HepG2 (cell line): ENCODE results near the gene TACO1. TPM values are rescaled to one million over a fixed set of nuclear protein-coding genes. Genes with fewer than 3 reads are reported as not detected.
A peak's percentile ranks its signal among the peaks of the same experiment; 100 is the strongest.

Source experiments
- ATF7-NPFF ChIP-seq: sonication (generic); formaldehyde crosslinking; IDR thresholded peaks from 2 replicates; pipeline ENCODE4 v1.8.1; 2023; ENCODE audit warnings: mild to moderate bottlenecking, low read depth, missing genetic modification reagents, moderate library complexity
- BRCA1 ChIP-seq: sonication (generic); formaldehyde crosslinking; IDR thresholded peaks from 2 replicates; pipeline ENCODE4 v1.4.0; 2020; ENCODE audit warnings: missing genetic modification reagents
- CENPT ChIP-seq: sonication (generic); formaldehyde crosslinking; IDR thresholded peaks from 2 replicates; pipeline ENCODE4 v1.8.0; 2022; ENCODE audit warnings: low read depth, mild to moderate bottlenecking, moderate library complexity, missing genetic modification reagents
- DPF2 ChIP-seq: sonication (generic); formaldehyde crosslinking; IDR thresholded peaks from 2 replicates; pipeline ENCODE4 v1.4.0; 2020; ENCODE audit warnings: mild to moderate bottlenecking, low read depth, missing genetic modification reagents, borderline replicate concordance
- HOXD1 ChIP-seq: sonication (generic); formaldehyde crosslinking; IDR thresholded peaks from 2 replicates; pipeline ENCODE4 v1.5.0; 2020; ENCODE audit warnings: missing genetic modification reagents
- KDM6A ChIP-seq: IDR thresholded peaks from 2 replicates; pipeline ENCODE4 v1.6.1; 2016; ENCODE audit warnings: low read depth
- MEIS2 ChIP-seq: sonication (generic); formaldehyde crosslinking; IDR thresholded peaks from 2 replicates; pipeline ENCODE4 v1.9.0; 2021; ENCODE audit warnings: mild to moderate bottlenecking, missing genetic modification reagents
- MIXL1 ChIP-seq: IDR thresholded peaks from 2 replicates; pipeline ENCODE4 v1.6.1; 2016
- MLLT10 ChIP-seq: sonication (generic); formaldehyde crosslinking; IDR thresholded peaks from 2 replicates; pipeline ENCODE4 v1.4.0; 2020; ENCODE audit warnings: missing genetic modification reagents
- MTERF4 ChIP-seq: sonication (generic); formaldehyde crosslinking; IDR thresholded peaks from 2 replicates; pipeline ENCODE4 v1.8.0; 2023; ENCODE audit warnings: mild to moderate bottlenecking, missing genetic modification reagents
- NFRKB ChIP-seq: fragments of 450-650 bp; IDR thresholded peaks from 2 replicates; pipeline ENCODE4 v1.6.1; 2017
- PAF1 ChIP-seq: IDR thresholded peaks from 2 replicates; pipeline ENCODE4 v1.6.1; 2016; ENCODE audit warnings: missing genetic modification reagents, missing compliant biosample characterization
- PLSCR1 ChIP-seq: sonication (generic); formaldehyde crosslinking; IDR thresholded peaks from 2 replicates; pipeline ENCODE4 v1.5.0; 2020; ENCODE audit warnings: missing genetic modification reagents, mild to moderate bottlenecking, borderline replicate concordance
- POLR2AphosphoS2 ChIP-seq: IDR thresholded peaks from 2 replicates; pipeline ENCODE4 v1.6.1; 2011; ENCODE audit warnings: low read depth, low read length, improper control_type of control experiment
- RFX5 ChIP-seq: IDR thresholded peaks from 2 replicates; pipeline ENCODE4 v1.6.1; 2011; ENCODE audit warnings: low read depth, low read length, improper control_type of control experiment
- RORA ChIP-seq: sonication (generic); formaldehyde crosslinking; IDR thresholded peaks from 2 replicates; pipeline ENCODE4 v1.5.0; 2020; ENCODE audit warnings: mild to moderate bottlenecking, missing genetic modification reagents, moderate library complexity
- TRIM24 ChIP-seq: sonication (generic); formaldehyde crosslinking; IDR thresholded peaks from 2 replicates; pipeline ENCODE4 v1.8.0; 2022; ENCODE audit warnings: mild to moderate bottlenecking, missing genetic modification reagents
- ZFY ChIP-seq: sonication (generic); formaldehyde crosslinking; IDR thresholded peaks from 2 replicates; pipeline ENCODE4 v1.4.0; 2020; ENCODE audit warnings: missing genetic modification reagents
- ZNF24 ChIP-seq: fragments of 450-650 bp; IDR thresholded peaks from 2 replicates; pipeline ENCODE4 v1.6.1; 2017; ENCODE audit warnings: antibody characterized with exemption, mild to moderate bottlenecking
- ZNF577 ChIP-seq: sonication (generic); formaldehyde crosslinking; IDR thresholded peaks from 2 replicates; pipeline ENCODE4 v1.4.0; 2020; ENCODE audit warnings: mild to moderate bottlenecking, low read depth, missing genetic modification reagents, borderline replicate concordance
- ZNF672 ChIP-seq: sonication (generic); formaldehyde crosslinking; IDR thresholded peaks from 2 replicates; pipeline ENCODE4 v1.8.1; 2022; ENCODE audit warnings: missing genetic modification reagents
- ZNF720 ChIP-seq: sonication (generic); formaldehyde crosslinking; IDR thresholded peaks from 2 replicates; pipeline ENCODE4 v1.4.0; 2020; ENCODE audit warnings: missing genetic modification reagents
- ZNF781 ChIP-seq: sonication (generic); formaldehyde crosslinking; IDR thresholded peaks from 2 replicates; pipeline ENCODE4 v1.5.1; 2020; ENCODE audit warnings: borderline replicate concordance, mild to moderate bottlenecking, missing genetic modification reagents; ENCODE audit errors: not compliant biosample characterization
- ZNF792 ChIP-seq: IDR thresholded peaks from 2 replicates; pipeline ENCODE4 v1.6.1; 2016
- ZNF839 ChIP-seq: sonication (generic); formaldehyde crosslinking; IDR thresholded peaks from 2 replicates; pipeline ENCODE4 v1.4.0; 2020; ENCODE audit warnings: missing genetic modification reagents, mild to moderate bottlenecking, borderline replicate concordance
- ZNF883 ChIP-seq: sonication (generic); formaldehyde crosslinking; IDR thresholded peaks from 2 replicates; pipeline ENCODE4 v1.5.1; 2020; ENCODE audit warnings: mild to moderate bottlenecking, missing genetic modification reagents; ENCODE audit errors: not compliant biosample characterization
- ZSCAN25 ChIP-seq: sonication (generic); formaldehyde crosslinking; IDR thresholded peaks from 2 replicates; pipeline ENCODE4 v1.8.0; 2022; ENCODE audit warnings: mild to moderate bottlenecking, missing genetic modification reagents
- polyA plus RNA-seq, 8 experiments: library from polyadenylated mRNA; depleted of rRNA in 3 of 8; stranded (reverse) in 7 of 8; unstranded in 1 of 8; fragments of >200 nt; fragmentation: Illumina TruSeq in 4 of 8; extraction: Trizol in 4 of 8; gene quantifications; 2 replicates each; pipeline versions ENCODE4 v1.2.1 to v1.2.3, GENCODE V29; 2011 to 2016; ENCODE audit warnings: low read depth in 4 of 8, missing spikeins in 1 of 8, mixed read lengths in 1 of 8; ENCODE audit not compliant: insufficient read depth in 1 of 8
- total RNA-seq, 5 experiments: library from RNA; depleted of rRNA; stranded (reverse); fragments of >200 nt; fragmentation: Illumina TruSeq; extraction: Trizol; gene quantifications; 2 replicates each; pipeline ENCODE4 v1.2.3, GENCODE V29; 2016; ENCODE audit warnings: low read depth in 1 of 5
- TF ChIP-seq, protein P1 (sequence below): sonication (generic); formaldehyde crosslinking; IDR thresholded peaks from 2 replicates; pipeline ENCODE4 v1.5.0; 2020; ENCODE audit warnings: missing genetic modification reagents, mild to moderate bottlenecking, borderline replicate concordance

TACO1 gene
- total and polyA plus RNA-seq, 2 of the 13 experiments (the other 11 are each of a cell fraction or from before 2014, with no cell fraction given) = 34.7 to 53.6 TPM

- TF ChIP-seq, protein P1, sequence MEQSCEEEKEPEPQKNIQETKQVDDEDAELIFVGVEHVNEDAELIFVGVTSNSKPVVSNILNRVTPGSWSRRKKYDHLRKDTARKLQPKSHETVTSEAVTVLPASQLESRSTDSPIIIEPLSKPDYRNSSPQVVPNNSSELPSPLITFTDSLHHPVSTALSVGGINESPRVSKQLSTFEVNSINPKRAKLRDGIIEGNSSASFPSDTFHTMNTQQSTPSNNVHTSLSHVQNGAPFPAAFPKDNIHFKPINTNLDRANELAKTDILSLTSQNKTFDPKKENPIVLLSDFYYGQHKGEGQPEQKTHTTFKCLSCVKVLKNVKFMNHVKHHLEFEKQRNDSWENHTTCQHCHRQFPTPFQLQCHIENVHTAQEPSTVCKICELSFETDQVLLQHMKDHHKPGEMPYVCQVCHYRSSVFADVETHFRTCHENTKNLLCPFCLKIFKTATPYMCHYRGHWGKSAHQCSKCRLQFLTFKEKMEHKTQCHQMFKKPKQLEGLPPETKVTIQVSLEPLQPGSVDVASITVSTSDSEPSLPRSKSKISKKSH = peak; percentile 87; the same call in 1 of the 2 replicates
- no peak for TF ChIP-seq ZNF577 (CRISPR knock-in tag)
- TF ChIP-seq ZSCAN25 (CRISPR knock-in tag) = peak; percentile 79
- peak; percentile 46; the same call in 1 of the 2 replicates for TF ChIP-seq BRCA1 (CRISPR knock-in tag)
- peak; percentile 84; the same call in 1 of the 2 replicates for TF ChIP-seq MTERF4 (CRISPR knock-in tag)
- no peak for TF ChIP-seq ZNF720 (CRISPR knock-in tag)
- TF ChIP-seq DPF2 (CRISPR knock-in tag) = 0 out of 2 replicates have a peak, but pooled peaks have one; percentile 41
- peak; percentile 92 for TF ChIP-seq ZFY (CRISPR knock-in tag)
- peak; percentile 79; the same call in 1 of the 2 replicates for TF ChIP-seq HOXD1 (CRISPR knock-in tag)
- TF ChIP-seq MEIS2 (CRISPR knock-in tag) = peak; percentile 93
- TF ChIP-seq PAF1 (CRISPR knock-in tag) = no peak
- TF ChIP-seq TRIM24 = no peak
- no peak for TF ChIP-seq POLR2AphosphoS2
- peak; percentile 38; the same call in 1 of the 2 replicates for TF ChIP-seq MIXL1 (CRISPR knock-in tag)
- no peak for TF ChIP-seq NFRKB
- peak; percentile 41; the same call in 1 of the 2 replicates for TF ChIP-seq RFX5
- TF ChIP-seq ATF7-NPFF = peak; percentile 54; the same call in 1 of the 2 replicates
- TF ChIP-seq KDM6A (CRISPR knock-in tag) = no peak
- TF ChIP-seq ZNF839 (CRISPR knock-in tag) = no peak
- no peak for TF ChIP-seq PLSCR1 (CRISPR knock-in tag)
- TF ChIP-seq ZNF792 (CRISPR knock-in tag) = peak; percentile 53
- TF ChIP-seq ZNF24 = no peak
- TF ChIP-seq ZNF672 (CRISPR knock-in tag) = no peak
- TF ChIP-seq ZNF883 (CRISPR knock-in tag) = peak; percentile 96
- no peak for TF ChIP-seq RORA (CRISPR knock-in tag)
- TF ChIP-seq ZNF781 (CRISPR knock-in tag) = peak; percentile 96
- TF ChIP-seq MLLT10 (CRISPR knock-in tag) = no peak
- no peak for TF ChIP-seq CENPT (CRISPR knock-in tag)
Measured at GRCh38 chr17:63621684-63622573, 21.2 kb downstream of the TACO1 start, which contains the start of gene MAP3K3 (continued).
